IMR-90 (cell line): ENCODE measurements around the gene AP2B1.

Source experiments
- BHLHE40 ChIP-seq: fragments of 150-350 bp; IDR thresholded peaks from 2 replicates; pipeline ENCODE4 v1.6.1; 2016; ENCODE audit warnings: mild to moderate bottlenecking, low read depth, low read length
- POLR2A ChIP-seq: IDR thresholded peaks from 2 replicates; pipeline ENCODE4 v1.6.1; 2012; ENCODE audit warnings: mild to moderate bottlenecking, low read depth, low read length
- RAD21 ChIP-seq: IDR thresholded peaks from 2 replicates; pipeline ENCODE4 v1.6.1; 2012; ENCODE audit warnings: low read length, improper control_type of control experiment
- SMC3 ChIP-seq: fragments of 150-350 bp; IDR thresholded peaks from 2 replicates; pipeline ENCODE4 v1.6.1; 2016; ENCODE audit warnings: low read depth, mild to moderate bottlenecking, antibody characterized with exemption, low read length, moderate library complexity
- TF ChIP-seq, protein P1 (sequence below): conservative IDR thresholded peaks from 2 replicates; pipeline ENCODE4 v1.5.1; 2012; ENCODE audit warnings: mild to moderate bottlenecking, low read depth, low read length, improper control_type of control experiment
- TF ChIP-seq, protein P2 (sequence below): fragments of 150-350 bp; IDR thresholded peaks from 2 replicates; pipeline ENCODE4 v1.6.1; 2017; ENCODE audit warnings: mild to moderate bottlenecking, antibody characterized with exemption, low read length, low read depth

GRCh38 chr17:35774499-35774898 lies 187.4 kb downstream of the AP2B1 start:
- TF ChIP-seq, protein P1, sequence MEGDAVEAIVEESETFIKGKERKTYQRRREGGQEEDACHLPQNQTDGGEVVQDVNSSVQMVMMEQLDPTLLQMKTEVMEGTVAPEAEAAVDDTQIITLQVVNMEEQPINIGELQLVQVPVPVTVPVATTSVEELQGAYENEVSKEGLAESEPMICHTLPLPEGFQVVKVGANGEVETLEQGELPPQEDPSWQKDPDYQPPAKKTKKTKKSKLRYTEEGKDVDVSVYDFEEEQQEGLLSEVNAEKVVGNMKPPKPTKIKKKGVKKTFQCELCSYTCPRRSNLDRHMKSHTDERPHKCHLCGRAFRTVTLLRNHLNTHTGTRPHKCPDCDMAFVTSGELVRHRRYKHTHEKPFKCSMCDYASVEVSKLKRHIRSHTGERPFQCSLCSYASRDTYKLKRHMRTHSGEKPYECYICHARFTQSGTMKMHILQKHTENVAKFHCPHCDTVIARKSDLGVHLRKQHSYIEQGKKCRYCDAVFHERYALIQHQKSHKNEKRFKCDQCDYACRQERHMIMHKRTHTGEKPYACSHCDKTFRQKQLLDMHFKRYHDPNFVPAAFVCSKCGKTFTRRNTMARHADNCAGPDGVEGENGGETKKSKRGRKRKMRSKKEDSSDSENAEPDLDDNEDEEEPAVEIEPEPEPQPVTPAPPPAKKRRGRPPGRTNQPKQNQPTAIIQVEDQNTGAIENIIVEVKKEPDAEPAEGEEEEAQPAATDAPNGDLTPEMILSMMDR, result no peak
- TF ChIP-seq, protein P2, sequence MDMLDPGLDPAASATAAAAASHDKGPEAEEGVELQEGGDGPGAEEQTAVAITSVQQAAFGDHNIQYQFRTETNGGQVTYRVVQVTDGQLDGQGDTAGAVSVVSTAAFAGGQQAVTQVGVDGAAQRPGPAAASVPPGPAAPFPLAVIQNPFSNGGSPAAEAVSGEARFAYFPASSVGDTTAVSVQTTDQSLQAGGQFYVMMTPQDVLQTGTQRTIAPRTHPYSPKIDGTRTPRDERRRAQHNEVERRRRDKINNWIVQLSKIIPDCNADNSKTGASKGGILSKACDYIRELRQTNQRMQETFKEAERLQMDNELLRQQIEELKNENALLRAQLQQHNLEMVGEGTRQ, result no peak
- TF ChIP-seq POLR2A (no peak), SMC3 (no peak), RAD21 (no peak), BHLHE40 (no peak)
